Stimulated activated CD4-positive, alpha-beta T cell treated with anti-CD3 and anti-CD28 coated beads, Interleukin-2, amount 100 ng/mL, for 4 hours (primary cell): Measurements from ENCODE around the gene RAG2.

Experiments used
- DNase-seq: peaks from one replicate; pipeline ENCODE4 v3.0.0-alpha.2; 2020; ENCODE audit warnings: low read depth

RAG2 gene

DNA sequence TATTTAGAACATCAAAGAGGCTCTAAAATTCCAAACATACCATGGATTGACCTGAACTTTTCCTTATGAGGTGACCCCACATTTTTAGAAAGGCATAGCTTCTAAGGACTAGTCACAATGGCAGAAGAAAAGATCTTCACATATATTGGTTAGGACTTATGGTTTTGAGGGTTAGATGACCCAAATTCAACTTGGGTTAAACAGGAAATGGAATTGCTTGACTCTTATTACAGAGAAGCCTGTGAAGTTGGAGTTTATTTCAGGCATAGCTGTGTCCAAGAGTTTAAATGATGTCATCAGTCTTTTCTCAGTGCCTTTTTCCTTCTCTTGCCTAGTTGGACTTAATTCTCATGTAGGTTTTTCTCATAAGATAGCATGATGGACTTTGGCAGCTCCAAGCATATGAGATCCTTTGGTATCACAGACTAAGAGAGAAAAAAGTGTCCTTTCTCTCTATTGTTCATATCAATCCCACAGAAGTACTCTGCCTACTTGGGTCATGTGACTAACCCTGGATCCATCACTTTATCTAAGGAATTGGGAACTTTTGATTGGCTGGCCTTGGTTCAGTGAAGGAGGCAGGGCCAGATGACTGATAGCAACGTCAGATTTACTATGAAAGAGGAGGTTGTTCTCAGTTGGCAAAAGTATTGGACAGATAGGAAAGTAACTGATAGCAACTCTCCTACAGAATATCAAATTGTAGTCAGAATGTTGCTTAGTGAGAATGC lies 47.5 kb downstream of the RAG2 start:
- no peak for DNase-seq
